ENCODE results near the gene DDB1. TPM values are rescaled to one million over a fixed set of nuclear protein-coding genes. Genes with fewer than 3 reads are reported as not detected.

The DDB1 gene
- total and polyA plus RNA-seq, 7 donors: 111 to 187 (median 161) TPM

DNA sequence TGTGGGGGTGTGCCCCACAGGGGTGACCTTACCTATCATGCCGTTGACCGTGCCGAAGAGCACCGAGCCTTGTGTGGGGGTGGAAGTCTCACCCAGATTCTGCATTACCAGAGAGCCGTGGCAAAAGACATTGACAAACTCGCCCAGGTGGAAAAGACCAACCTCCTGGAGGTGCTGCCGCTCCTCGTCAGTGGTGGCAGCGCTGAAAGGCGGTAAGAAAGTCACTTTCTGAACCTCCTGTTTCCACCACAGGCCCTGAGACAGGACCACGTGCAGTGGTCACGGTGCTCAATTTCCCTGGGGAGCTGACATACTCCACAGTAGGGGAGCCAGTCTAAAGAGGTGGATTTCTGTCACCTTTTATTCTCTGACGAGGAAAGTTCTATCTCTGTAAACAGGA, 30.4 kb downstream of the DDB1 start:
- Histone ChIP-seq H3K27me3 (ENCODE audit: insufficient read depth in 3 of 3, low read length in 2 of 3) (no peaks in the 10 kb centered on the region), H3K9me3 (no peaks in the 10 kb centered on the region), H3K36me3 (ENCODE audit: insufficient read depth in 1 of 2, low read depth in 1 of 2) (peaks cover 56 to 98% of the 10 kb centered on the region in 2 donors), H3K4me3 (no peak overlapping the region), H3K4me1 (no peaks in the 10 kb centered on the region), H3K27ac (no peak overlapping the region)
- intact Hi-C loops (cut with DNase I): no loop called here
- DNase-seq: no peak
- WGBS, 3 donors: 85 to 87% (median 86%) methylated on average over 13 of the region's 13 CpGs
- TF ChIP-seq, protein P1, sequence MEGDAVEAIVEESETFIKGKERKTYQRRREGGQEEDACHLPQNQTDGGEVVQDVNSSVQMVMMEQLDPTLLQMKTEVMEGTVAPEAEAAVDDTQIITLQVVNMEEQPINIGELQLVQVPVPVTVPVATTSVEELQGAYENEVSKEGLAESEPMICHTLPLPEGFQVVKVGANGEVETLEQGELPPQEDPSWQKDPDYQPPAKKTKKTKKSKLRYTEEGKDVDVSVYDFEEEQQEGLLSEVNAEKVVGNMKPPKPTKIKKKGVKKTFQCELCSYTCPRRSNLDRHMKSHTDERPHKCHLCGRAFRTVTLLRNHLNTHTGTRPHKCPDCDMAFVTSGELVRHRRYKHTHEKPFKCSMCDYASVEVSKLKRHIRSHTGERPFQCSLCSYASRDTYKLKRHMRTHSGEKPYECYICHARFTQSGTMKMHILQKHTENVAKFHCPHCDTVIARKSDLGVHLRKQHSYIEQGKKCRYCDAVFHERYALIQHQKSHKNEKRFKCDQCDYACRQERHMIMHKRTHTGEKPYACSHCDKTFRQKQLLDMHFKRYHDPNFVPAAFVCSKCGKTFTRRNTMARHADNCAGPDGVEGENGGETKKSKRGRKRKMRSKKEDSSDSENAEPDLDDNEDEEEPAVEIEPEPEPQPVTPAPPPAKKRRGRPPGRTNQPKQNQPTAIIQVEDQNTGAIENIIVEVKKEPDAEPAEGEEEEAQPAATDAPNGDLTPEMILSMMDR (IDR thresholded peaks at IDR 0.05): no peak
- ATAC-seq: no peak

DNA sequence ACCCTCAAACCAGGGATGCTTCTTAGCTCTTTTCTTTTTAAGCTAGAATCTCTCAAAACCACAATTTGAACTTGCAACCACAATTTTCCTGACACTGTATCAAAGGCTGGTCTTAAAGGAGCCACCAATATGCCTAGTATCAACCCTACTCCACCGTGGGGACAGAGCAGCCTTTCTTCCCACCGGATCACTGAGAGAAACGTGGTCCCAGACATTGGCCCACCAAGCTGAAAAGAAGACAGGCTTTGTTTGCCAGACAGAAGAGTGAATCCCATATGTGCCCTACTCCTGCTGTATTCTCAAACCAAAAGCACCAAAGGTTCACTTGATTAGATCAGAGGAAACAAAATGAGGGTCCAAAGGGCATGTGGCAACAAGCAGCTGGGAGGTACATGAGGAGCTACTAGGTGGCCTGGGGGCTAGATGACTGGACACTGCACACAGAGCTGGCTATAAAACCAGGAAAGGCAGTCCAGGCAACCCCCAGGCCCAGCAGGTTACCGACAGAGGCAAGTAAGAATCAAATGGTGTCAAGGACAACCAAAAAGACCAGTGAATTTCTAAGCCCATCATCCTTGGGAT, 34.2 kb downstream of the DDB1 start:
- Histone ChIP-seq H3K4me3 (no peak overlapping the region), H3K4me1 (peaks cover 16% of the 10 kb centered on the region), H3K9me3 (no peaks in the 10 kb centered on the region), H3K36me3 (ENCODE audit: insufficient read depth in 1 of 2, low read depth in 1 of 2) (peaks cover 37 to 71% of the 10 kb centered on the region in 2 donors), H3K27me3 (ENCODE audit: insufficient read depth in 3 of 3, low read length in 2 of 3) (peaks cover 0 to 19% (median 0%) of the 10 kb centered on the region in 3 donors), H3K27ac (no peak overlapping the region)
- DNase-seq: no peak
- ATAC-seq: no peak
- intact Hi-C loops (cut with DNase I): no loop called here
- 87 to 90% (median 87%) methylated on average over 4 of the region's 4 CpGs for WGBS, 3 donors
- TF ChIP-seq, protein P1 (IDR thresholded peaks at IDR 0.05): no peak

DNA sequence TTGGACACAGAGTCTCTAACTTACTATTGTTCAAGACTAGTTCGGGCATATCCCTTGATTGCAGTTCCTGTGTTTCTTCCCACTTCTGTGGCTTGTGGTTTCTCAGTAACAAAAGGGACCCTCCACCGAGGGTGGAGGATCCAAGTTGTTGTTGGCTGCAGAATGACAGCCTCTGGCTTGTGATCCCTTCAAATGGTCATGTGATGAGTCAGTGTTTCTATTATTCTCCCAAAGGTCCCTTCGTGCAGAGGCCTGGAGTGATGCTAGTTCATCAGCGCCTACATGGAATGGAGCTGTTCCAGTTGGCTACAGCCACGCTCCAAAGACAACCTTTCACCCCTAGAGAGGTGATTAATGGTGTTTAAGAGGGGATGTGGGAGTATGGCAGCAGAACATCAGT, 35.2 kb downstream of the DDB1 start:
- Histone ChIP-seq H3K27ac (no peak overlapping the region), H3K4me1 (peaks cover 16% of the 10 kb centered on the region), H3K27me3 (ENCODE audit: insufficient read depth in 3 of 3, low read length in 2 of 3) (peaks cover 0 to 21% (median 0%) of the 10 kb centered on the region in 3 donors), H3K4me3 (no peak overlapping the region), H3K36me3 (ENCODE audit: insufficient read depth in 1 of 2, low read depth in 1 of 2) (peaks cover 30 to 61% of the 10 kb centered on the region in 2 donors), H3K9me3 (no peaks in the 10 kb centered on the region)
- DNase-seq: peak; percentile 42 to 65
- intact Hi-C loops (cut with DNase I): no loop called here
- ATAC-seq: peak; percentile 36 to 50 (median 42)
- TF ChIP-seq, protein P1 (IDR thresholded peaks at IDR 0.05): no peak
- 41 to 45% (median 45%) methylated on average over 5 of the region's 5 CpGs for WGBS, 3 donors

DNA sequence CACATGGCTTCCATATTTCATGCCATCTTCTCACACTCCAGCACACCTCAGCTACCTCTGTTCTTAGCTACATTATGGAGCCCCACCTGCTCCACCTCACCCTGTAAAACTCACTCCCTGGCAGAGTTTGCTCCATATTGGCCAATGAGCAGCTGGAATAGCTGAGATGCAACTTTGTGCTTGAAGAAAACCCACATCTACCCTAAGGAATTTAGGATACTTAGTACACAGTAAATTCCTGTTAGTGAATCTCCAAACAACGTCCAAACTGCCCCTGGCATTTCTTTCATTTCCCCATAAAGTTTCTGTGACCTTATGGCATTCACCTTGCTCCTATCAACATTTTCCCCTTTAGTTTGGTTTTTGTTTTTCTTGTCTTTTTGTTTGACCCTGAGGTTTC, 35.6 kb downstream of the DDB1 start:
- ATAC-seq: no peak

More for the DNA sequence above, 35.6 kb downstream of the DDB1 start:
- peaks cover 0 to 21% (median 0%) of the 10 kb centered on the region in 3 donors for H3K27me3 ChIP-seq (ENCODE audit: insufficient read depth in 3 of 3, low read length in 2 of 3)
- 47 to 79% (median 65%) methylated on average over 1 of the region's 1 CpG for whole genome bisulfite sequencing, 3 donors
- intact Hi-C loops (cut with DNase I): no loop called here
- no peak overlapping the region for H3K4me3 ChIP-seq
- TF ChIP-seq, protein P1 (IDR thresholded peaks at IDR 0.05): no peak
- H3K4me1 ChIP-seq: peaks cover 16% of the 10 kb centered on the region
- peaks cover 27 to 57% of the 10 kb centered on the region in 2 donors for H3K36me3 ChIP-seq (ENCODE audit: insufficient read depth in 1 of 2, low read depth in 1 of 2)
- no peak overlapping the region for H3K27ac ChIP-seq
- DNase-seq: no peak
- no peaks in the 10 kb centered on the region for H3K9me3 ChIP-seq

All from psoas muscle (tissue), 8 donors.